ENCODE measurements around the gene SALL4.

DNA sequence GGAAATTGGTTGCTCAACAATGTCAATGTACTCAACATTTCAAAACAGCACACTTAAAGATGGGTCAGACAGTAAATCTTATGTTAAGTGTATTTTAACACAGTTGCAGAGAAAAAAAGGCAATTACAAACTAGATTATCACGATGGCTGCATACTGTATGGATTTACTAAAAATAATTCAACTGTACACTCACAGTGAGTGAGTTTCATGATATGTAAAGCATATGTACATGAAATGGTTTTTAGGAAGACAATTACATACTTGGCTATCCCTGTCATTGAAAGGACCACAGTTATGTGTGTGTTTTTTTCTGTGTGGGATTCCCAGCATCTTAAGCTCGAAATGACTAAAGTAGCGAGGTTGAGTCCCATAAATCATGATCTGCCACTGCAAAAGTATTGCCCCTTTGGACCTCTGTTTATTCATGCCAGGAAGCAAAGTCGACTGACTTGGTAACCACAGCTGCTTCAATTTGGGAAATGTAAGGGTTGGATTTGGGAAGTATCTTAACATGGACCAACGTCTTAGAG lies 5.5 kb upstream of the SALL4 start:
- TF ChIP-seq YY1 (IDR thresholded peaks at IDR 0.05; ENCODE audit: low read depth, low read length) (no peak), POLR2AphosphoS5 (IDR thresholded peaks at IDR 0.05; ENCODE audit: low read depth, low read length) (no peak), POLR2A (IDR thresholded peaks at IDR 0.05; ENCODE audit: control extremely low read depth in 1 of 2, low read depth in 2 of 2, low read length in 2 of 2) (no peak)
- TF ChIP-seq, protein P1, sequence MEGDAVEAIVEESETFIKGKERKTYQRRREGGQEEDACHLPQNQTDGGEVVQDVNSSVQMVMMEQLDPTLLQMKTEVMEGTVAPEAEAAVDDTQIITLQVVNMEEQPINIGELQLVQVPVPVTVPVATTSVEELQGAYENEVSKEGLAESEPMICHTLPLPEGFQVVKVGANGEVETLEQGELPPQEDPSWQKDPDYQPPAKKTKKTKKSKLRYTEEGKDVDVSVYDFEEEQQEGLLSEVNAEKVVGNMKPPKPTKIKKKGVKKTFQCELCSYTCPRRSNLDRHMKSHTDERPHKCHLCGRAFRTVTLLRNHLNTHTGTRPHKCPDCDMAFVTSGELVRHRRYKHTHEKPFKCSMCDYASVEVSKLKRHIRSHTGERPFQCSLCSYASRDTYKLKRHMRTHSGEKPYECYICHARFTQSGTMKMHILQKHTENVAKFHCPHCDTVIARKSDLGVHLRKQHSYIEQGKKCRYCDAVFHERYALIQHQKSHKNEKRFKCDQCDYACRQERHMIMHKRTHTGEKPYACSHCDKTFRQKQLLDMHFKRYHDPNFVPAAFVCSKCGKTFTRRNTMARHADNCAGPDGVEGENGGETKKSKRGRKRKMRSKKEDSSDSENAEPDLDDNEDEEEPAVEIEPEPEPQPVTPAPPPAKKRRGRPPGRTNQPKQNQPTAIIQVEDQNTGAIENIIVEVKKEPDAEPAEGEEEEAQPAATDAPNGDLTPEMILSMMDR (IDR thresholded peaks at IDR 0.05; ENCODE audit: control extremely low read depth in 1 of 3, insufficient read depth in 1 of 3, low read depth in 1 of 3, low read length in 3 of 3): no peak
